Measurements from ENCODE around the gene WWOX.

DNA sequence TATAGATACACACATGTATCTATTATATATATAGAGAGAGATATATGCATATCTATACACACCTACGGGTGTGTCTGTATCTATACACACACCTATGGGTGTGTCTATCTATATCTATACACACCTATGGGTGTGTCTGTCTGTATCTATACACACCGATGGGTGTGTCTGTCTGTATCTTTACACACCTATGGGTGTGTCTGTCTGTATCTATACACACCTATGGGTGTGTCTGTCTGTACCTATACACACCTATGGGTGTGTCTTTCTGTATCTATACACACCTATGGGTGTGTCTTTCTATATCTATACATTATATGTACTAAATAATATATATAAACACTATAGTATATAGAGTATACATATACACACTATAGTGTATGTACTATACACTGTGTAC, 762.6 kb downstream of the WWOX start:
- TF ChIP-seq ZNF274 (IDR thresholded peaks at IDR 0.05; ENCODE audit: low read depth, low read length) (no peak), YY1 (IDR thresholded peaks at IDR 0.05; ENCODE audit: insufficient read depth, insufficient read length) (no peak)

Data from NT2/D1 (cell line).